Omental fat pad (tissue), 4 donors: ENCODE data around the gene FAM184B. TPM values are rescaled to one million over a fixed set of nuclear protein-coding genes. Genes with fewer than 3 reads are reported as not detected.

Experiments used
- ATAC-seq: fragments of 150-250 bp; one replicate; pipeline ENCODE4 v1.9.1; 2016; ENCODE audit warnings: mild to moderate bottlenecking, moderate library complexity; ENCODE audit not compliant: low FRiP score
- DNase-seq: peaks from one replicate; pipeline ENCODE4 v3.0.0-alpha.2; 2019; ENCODE audit warnings: low spot score
- CTCF ChIP-seq, 3 donors: fragments of 450-650 bp; IDR thresholded peaks; one replicate each; pipeline ENCODE4 v1.5.1; 2016 to 2017; ENCODE audit warnings: antibody characterized with exemption in 3 of 3, mild to moderate bottlenecking in 3 of 3, moderate library complexity in 2 of 3
- total RNA-seq, 4 donors: library from RNA; depleted of rRNA; stranded (reverse); fragments of >200 nt; gene quantifications; one replicate each; pipeline ENCODE4 v1.1.0, GENCODE V29; 2016

Gene FAM184B
- total RNA-seq, 4 donors from 2014 or later, result not detected

DNA sequence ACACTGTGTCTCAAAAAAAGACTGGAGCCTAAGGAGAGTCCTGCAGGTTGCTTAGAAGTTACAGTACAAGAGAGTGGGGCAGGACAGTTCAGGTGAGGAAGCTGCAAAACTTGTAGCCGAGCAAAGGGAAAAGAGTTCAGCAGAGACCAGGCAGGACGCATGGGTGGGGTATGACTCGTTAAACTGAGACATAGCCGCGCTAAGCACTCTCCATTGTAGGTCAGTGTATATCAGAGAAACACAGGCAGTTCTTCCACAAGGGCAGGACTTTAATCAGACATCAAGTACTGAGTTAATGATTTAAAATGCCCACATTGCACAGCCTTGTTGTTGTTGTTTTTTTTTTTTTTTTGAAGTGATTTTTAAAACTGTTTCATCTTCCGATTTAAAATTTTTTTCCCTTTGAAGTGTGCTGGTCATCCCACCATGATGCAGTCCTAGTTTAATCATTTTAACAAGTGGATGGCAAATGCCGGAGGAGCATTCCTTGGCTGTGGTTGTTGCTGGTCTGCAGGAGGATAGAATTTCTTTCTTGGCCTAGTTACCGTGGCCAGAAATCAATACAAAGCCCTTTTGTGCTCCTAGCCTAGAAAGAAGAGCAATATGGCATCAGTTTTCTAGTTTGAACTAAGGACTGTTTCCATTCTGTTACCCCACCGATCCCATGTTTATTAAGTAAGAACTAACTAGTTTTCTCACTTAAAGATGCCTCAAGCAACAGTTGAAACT, 194.2 kb downstream of the FAM184B start:
- DNase-seq (no peak), ATAC-seq (no peak)
- TF ChIP-seq CTCF (IDR thresholded peaks at IDR 0.05), result no peak

DNA sequence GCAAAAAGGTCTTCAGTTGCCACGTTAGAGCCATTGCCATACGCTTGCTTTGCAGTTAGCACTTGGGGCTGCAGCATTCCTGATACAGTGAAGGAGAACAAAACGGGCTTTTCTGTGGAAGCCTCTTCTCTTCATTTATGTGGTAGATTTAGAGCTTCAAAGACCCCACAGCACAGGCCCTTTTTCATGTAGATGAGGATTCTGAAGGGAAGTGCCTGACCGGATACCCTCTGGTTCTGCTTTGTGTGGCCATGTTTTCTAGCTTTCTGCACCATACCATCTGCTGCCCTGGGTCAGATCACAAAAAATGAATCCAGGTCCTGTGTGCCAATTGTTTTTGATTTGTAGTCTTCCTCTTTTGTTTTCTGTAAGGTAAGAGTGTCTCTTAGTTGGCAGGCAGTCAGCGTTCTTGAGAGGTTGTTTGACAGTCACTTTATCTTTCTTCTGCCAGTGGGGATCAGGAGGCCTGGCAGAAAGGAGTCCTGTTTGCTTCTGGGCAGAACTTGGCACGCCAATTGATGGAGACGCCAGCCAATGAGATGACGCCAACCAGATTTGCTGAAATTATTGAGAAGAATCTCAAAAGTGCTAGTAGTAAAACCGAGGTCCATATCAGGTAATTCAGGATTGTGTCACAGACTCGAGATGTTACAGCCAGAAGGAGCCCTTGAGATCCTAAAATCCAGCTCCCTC, 196.8 kb downstream of the FAM184B start:
- DNase-seq (no peak), ATAC-seq (no peak)
- no peak for TF ChIP-seq CTCF (IDR thresholded peaks at IDR 0.05)

DNA sequence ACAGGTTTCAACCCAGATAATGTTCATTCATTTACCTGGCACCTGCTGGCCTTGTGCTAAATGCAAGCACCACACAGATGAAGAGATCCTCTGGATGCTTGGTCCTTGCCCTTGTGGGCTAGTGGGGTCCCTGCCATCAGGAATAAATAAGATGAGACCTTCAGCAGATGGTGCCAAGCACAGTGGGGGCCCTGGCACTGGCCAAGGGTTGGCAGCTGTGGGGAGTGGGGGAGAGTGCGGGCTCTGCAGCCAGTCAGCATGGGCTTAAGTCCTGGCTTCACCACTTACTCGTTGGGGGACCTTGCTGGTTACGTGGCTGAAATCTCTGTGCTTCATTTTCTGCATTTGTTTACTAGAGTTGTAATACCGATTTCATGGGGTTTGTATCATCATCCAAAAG, 197.5 kb downstream of the FAM184B start:
- no peak for TF ChIP-seq CTCF (IDR thresholded peaks at IDR 0.05)
- ATAC-seq, result no peak
- no peak for DNase-seq

DNA sequence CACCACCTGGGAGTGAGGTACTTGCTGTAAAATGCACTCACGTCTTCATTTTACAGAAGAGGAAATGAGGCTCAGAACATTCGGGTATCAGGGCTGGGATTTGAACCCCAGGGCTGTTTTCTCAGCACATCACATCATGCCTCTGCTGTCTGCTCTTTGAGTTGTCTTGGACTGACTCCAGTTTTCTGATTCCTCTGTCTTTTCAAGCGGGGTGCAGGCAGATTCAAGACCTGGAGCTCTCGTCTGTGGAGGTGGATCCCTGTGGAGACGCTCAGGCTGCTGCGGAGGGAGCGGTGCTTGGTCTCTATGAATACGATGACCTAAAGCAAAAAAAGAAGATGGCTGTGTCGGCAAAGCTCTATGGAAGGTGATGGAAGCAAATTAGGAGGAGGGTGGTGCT, 198.1 kb downstream of the FAM184B start:
- DNase-seq (no peak), ATAC-seq (no peak)
- no peak for TF ChIP-seq CTCF (IDR thresholded peaks at IDR 0.05)

- no peak for DNase-seq
- no peak for TF ChIP-seq CTCF (IDR thresholded peaks at IDR 0.05)
- no peak for ATAC-seq
Observed at GRCh38 chr4:17580969-17581368, 200.5 kb downstream of the FAM184B start.

Other genes starting within 250 kb of the FAM184B start
- 100 to 1,000 TPM in 2 of 4 donors, 10 to 100 TPM in 2; 84.6 to 231 (median 148) TPM for gene LAP3, start 204.4 kb downstream of the FAM184B start, total RNA-seq
- 10 to 100 TPM; 10.1 to 17.1 (median 13.9) TPM for gene MED28, start 167.0 kb downstream of the FAM184B start, total RNA-seq
- gene DCAF16, start 29.1 kb upstream of the FAM184B start, total RNA-seq, result 10 to 100 TPM; 19.0 to 26.5 (median 24.7) TPM
- 1 to 10 TPM in 1 of 4 donors, under 1 TPM in 2, not detected in 1; 0.32 to 2.3 (median 0.46) TPM for gene NCAPG, start 29.4 kb upstream of the FAM184B start, total RNA-seq
- gene LCORL, start 240.1 kb upstream of the FAM184B start, total RNA-seq, result 10 to 100 TPM; 11.4 to 23.6 (median 13.0) TPM